ENCODE results near the gene CALR3.

The CALR3 gene

DNA sequence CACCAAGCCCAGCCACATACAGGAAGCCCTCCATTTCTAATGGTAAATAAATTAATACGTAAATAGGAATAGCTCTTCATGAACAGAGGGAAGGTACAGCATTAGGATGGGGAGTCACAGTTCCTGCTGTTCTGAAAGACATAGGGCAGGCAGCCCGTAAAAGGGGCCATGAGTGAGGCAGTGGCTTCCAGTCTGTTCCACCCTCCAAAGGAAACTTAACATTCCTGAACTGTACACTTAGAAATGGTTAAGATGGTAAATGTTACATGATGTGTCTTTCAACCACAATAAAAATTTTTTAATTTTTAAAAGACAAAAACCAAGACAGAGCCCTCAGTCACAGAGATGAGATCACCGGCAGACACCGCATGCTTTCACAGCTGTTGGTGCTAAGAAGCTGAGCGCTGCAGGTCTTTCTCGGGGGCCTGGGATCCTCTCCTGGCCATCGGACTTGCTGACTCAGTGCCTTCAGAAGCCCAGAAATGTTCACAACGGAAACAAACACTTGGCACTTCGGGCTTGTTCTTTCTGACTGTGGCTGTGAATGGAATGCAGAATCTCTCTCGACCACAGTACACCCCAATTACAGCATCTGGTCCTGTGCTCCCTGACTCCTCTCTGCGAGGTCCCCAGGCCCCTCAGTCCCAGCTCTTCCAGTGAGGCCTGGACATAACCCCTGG is 60.6 kb downstream of the CALR3 start:
- DNase-seq (ENCODE audit: low spot score): peak; percentile 90
- FAIRE-seq: peak; percentile 93

DNA sequence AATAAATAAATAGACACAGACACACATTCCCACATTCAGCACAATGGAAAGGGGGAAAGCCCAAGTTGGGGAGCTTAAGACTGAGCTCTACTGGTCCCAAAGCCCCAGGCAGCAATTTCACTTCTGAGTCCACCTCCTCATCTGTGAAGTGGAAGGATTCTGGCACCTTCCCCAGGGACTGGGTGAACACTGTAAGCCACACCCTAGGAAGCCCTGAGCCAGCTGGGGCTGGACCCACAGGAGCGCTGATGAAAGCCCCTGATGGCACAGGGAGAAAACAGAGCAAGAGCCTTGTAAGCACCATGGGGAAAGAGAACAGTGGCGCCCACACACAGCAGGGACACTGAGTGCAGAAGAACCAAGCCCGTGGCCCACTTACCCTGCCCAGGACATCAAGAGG is 62.0 kb downstream of the CALR3 start:
- no peak for FAIRE-seq
- DNase-seq (ENCODE audit: low spot score): no peak

DNA sequence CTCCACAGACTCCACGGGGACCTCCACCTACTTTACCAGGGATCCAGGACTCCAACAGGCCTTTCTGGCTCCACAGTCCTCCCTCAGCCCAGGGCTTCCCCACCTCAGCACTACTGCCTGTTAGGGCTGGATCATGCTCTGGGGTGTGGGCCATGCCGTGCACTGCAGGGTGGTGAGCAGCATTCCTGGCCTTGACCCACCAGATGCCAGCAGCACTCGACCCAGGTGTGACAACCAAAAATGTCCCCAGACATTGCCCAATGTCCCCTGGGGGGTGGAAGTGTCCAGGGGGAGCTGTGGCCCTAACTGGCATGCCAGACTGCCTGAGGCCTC is 66.2 kb downstream of the CALR3 start:
- DNase-seq (ENCODE audit: low spot score) (no peak), FAIRE-seq (no peak)

DNA sequence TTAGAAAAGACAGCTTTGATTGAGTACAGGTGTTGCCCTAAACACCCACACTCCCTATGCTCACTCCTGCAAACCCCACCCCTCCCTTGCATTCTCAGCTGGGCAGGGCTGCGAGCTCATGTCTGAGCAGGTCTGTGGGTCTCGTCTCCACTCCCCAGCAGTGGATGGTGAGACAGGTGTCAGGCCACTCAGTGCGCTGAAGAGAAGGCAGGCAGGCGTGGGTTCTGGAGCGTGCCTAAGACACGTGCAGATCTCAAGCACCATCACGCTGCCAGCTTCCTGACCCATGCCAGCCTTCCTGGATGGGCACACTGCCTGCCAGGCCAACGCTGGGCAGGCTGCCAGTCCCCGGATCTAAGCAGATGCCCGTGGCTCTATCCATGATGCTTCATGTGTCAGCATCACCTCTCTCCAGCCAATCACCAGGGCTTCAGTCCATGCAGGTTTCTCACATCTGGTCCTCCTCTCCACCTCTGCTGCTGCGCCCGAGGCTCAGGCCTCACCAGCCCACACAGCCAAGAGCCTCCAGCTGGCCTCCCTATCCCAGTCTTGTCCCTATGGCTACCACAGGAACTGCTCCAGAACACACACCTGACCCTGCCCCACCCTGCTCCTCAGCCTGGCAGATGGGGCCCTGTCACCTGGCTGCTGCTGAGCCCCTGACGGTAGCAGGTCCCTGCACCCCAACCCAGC is 66.8 kb downstream of the CALR3 start:
- DNase-seq (ENCODE audit: low spot score): no peak
- no peak for FAIRE-seq

Measured in RCC 7860 (cell line).